ENCODE measurements around the gene TSPEAR. TPM values are rescaled to one million over a fixed set of nuclear protein-coding genes. Genes with fewer than 3 reads are reported as not detected.

TSPEAR gene
- total and polyA plus RNA-seq, 2 donors (not counting 1 experiment from before 2014, with no cell fraction given), result not detected

- no peak overlapping the region for H3K4me2 ChIP-seq (ENCODE audit: extremely low read depth, insufficient read depth, low read length)
- no peaks in the 10 kb centered on the region for H4K20me1 ChIP-seq (ENCODE audit: control insufficient read depth, extremely low read depth, insufficient read depth, low read length)
- TF ChIP-seq, protein P1, sequence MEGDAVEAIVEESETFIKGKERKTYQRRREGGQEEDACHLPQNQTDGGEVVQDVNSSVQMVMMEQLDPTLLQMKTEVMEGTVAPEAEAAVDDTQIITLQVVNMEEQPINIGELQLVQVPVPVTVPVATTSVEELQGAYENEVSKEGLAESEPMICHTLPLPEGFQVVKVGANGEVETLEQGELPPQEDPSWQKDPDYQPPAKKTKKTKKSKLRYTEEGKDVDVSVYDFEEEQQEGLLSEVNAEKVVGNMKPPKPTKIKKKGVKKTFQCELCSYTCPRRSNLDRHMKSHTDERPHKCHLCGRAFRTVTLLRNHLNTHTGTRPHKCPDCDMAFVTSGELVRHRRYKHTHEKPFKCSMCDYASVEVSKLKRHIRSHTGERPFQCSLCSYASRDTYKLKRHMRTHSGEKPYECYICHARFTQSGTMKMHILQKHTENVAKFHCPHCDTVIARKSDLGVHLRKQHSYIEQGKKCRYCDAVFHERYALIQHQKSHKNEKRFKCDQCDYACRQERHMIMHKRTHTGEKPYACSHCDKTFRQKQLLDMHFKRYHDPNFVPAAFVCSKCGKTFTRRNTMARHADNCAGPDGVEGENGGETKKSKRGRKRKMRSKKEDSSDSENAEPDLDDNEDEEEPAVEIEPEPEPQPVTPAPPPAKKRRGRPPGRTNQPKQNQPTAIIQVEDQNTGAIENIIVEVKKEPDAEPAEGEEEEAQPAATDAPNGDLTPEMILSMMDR (conservative IDR thresholded peaks at IDR 0.05 in 1 of 2, IDR thresholded peaks at IDR 0.05 in 1 of 2; ENCODE audit: low read depth in 1 of 2, low read length in 2 of 2), result no peak
- no peak for TF ChIP-seq EZH2 (IDR thresholded peaks at IDR 0.05; ENCODE audit: low read length, missing control alignments)
- H2AFZ ChIP-seq (ENCODE audit: low read length), result no peak overlapping the region
- no peaks in the 10 kb centered on the region for H3K4me1 ChIP-seq (ENCODE audit: control insufficient read depth, extremely low read depth, insufficient read depth, low read length)
- H3K9ac ChIP-seq (ENCODE audit: insufficient read depth, low read length), result no peak overlapping the region
- H3K27me3 ChIP-seq (ENCODE audit: control insufficient read depth, insufficient read depth, low read length), result peaks cover 2% of the 10 kb centered on the region
- no peak overlapping the region for H3K4me3 ChIP-seq (replicated peaks in 1 of 4; ENCODE audit: control extremely low read depth in 1 of 4, insufficient read depth in 1 of 4, low read depth in 3 of 4, low read length in 4 of 4)
- no peaks in the 10 kb centered on the region for H3K79me2 ChIP-seq (ENCODE audit: control insufficient read depth, insufficient read depth, low read length)
- H3K36me3 ChIP-seq (ENCODE audit: control insufficient read depth, insufficient read depth, low read length), result no peaks in the 10 kb centered on the region
- no peaks in the 10 kb centered on the region for H3K9me3 ChIP-seq (ENCODE audit: control insufficient read depth, insufficient read depth, low read depth, low read length)
- no peak overlapping the region for H3K27ac ChIP-seq (ENCODE audit: insufficient read depth, low read length)
- DNase-seq (ENCODE audit: low read depth in 2 of 2), result no peak
Observed at GRCh38 chr21:44748621-44749020, 37.2 kb upstream of the TSPEAR start.

DNA sequence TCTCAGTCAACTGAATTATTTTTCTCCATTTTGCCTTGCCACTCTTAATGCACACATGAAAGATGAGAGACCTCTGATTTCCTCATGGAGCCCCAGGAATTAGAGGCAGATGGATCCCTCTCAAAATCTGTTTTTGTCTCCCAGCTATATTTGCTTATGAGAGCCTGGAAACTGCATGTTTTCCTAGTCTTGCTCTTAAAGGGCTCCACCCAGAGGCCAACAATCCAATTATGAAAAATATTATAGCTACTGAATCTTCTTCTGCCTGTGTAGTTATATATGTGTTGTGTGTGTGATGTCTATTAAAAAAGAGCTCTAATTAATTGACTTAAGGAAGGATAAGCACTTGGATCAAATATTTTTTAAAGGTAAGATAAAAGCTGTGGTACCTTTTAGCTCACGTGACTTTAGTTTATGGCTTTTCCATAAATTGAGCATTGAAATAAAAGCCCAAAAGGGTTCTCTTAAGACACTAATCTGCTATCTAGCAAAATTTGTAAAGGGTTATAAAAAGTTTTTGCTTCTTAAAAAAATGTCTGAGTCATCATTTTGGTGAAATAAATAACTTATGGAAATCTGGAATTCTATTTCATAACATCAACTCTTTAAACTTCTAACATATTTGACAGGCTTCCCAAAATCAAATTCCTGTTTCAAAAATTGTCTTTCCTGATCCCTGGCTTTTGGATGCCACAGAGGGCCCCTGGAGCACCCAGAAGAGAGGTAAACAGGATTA lies 31.2 kb upstream of the TSPEAR start:
- no peak overlapping the region for H3K4me2 ChIP-seq (ENCODE audit: extremely low read depth, insufficient read depth, low read length)
- no peak overlapping the region for H3K9ac ChIP-seq (ENCODE audit: insufficient read depth, low read length)
- no peaks in the 10 kb centered on the region for H3K79me2 ChIP-seq (ENCODE audit: control insufficient read depth, insufficient read depth, low read length)
- no peaks in the 10 kb centered on the region for H4K20me1 ChIP-seq (ENCODE audit: control insufficient read depth, extremely low read depth, insufficient read depth, low read length)
- H3K4me3 ChIP-seq (replicated peaks in 1 of 4; ENCODE audit: control extremely low read depth in 1 of 4, insufficient read depth in 1 of 4, low read depth in 3 of 4, low read length in 4 of 4), result no peak overlapping the region
- no peak overlapping the region for H2AFZ ChIP-seq (ENCODE audit: low read length)
- TF ChIP-seq, protein P1 (conservative IDR thresholded peaks at IDR 0.05 in 1 of 2, IDR thresholded peaks at IDR 0.05 in 1 of 2; ENCODE audit: low read depth in 1 of 2, low read length in 2 of 2), result peak; percentile 23 to 29
- no peak for TF ChIP-seq EZH2 (IDR thresholded peaks at IDR 0.05; ENCODE audit: low read length, missing control alignments)
- H3K9me3 ChIP-seq (ENCODE audit: control insufficient read depth, insufficient read depth, low read depth, low read length), result no peaks in the 10 kb centered on the region
- no peaks in the 10 kb centered on the region for H3K27me3 ChIP-seq (ENCODE audit: control insufficient read depth, insufficient read depth, low read length)
- H3K4me1 ChIP-seq (ENCODE audit: control insufficient read depth, extremely low read depth, insufficient read depth, low read length), result no peaks in the 10 kb centered on the region
- DNase-seq (ENCODE audit: low read depth in 2 of 2), result peak in 1 of 2 donors; percentile 14
- H3K27ac ChIP-seq (ENCODE audit: insufficient read depth, low read length), result no peak overlapping the region
- H3K36me3 ChIP-seq (ENCODE audit: control insufficient read depth, insufficient read depth, low read length), result no peaks in the 10 kb centered on the region

DNA sequence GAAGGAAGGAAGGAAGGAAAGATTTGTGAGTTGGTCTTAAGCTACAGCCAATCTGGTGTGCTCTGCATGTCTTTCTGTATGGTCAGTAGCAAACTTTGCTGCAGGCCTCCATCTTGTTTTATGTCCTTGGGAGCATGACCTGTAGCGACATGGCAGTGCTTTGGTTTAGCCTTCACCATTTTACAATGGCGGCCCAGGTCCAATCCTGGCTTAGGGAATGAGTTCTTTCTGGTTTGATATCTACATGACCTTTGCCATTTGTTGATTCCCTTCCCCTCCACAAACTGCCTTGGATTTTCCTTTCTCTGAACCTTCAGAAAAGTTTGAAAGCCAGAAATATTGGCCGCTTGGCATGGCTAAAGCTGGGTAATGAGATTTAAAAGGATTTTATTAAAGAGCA lies 30.5 kb upstream of the TSPEAR start:
- Histone ChIP-seq H3K79me2 (ENCODE audit: control insufficient read depth, insufficient read depth, low read length) (no peaks in the 10 kb centered on the region), H4K20me1 (ENCODE audit: control insufficient read depth, extremely low read depth, insufficient read depth, low read length) (no peaks in the 10 kb centered on the region), H3K9me3 (ENCODE audit: control insufficient read depth, insufficient read depth, low read depth, low read length) (no peaks in the 10 kb centered on the region), H3K27me3 (ENCODE audit: control insufficient read depth, insufficient read depth, low read length) (no peaks in the 10 kb centered on the region), H3K27ac (ENCODE audit: insufficient read depth, low read length) (no peak overlapping the region), H2AFZ (ENCODE audit: low read length) (no peak overlapping the region), H3K9ac (ENCODE audit: insufficient read depth, low read length) (no peak overlapping the region), H3K4me1 (ENCODE audit: control insufficient read depth, extremely low read depth, insufficient read depth, low read length) (no peaks in the 10 kb centered on the region), H3K4me3 (replicated peaks in 1 of 4; ENCODE audit: control extremely low read depth in 1 of 4, insufficient read depth in 1 of 4, low read depth in 3 of 4, low read length in 4 of 4) (no peak overlapping the region), H3K4me2 (ENCODE audit: extremely low read depth, insufficient read depth, low read length) (no peak overlapping the region), H3K36me3 (ENCODE audit: control insufficient read depth, insufficient read depth, low read length) (no peaks in the 10 kb centered on the region)
- no peak for DNase-seq (ENCODE audit: low read depth in 2 of 2)
- TF ChIP-seq, protein P1 (conservative IDR thresholded peaks at IDR 0.05 in 1 of 2, IDR thresholded peaks at IDR 0.05 in 1 of 2; ENCODE audit: low read depth in 1 of 2, low read length in 2 of 2), result no peak
- no peak for TF ChIP-seq EZH2 (IDR thresholded peaks at IDR 0.05; ENCODE audit: low read length, missing control alignments)

All from fibroblast of lung (primary cell).